NCI-H345 treated with DMSO at 0.1 percent for 48 hours (cell line): ENCODE results near the gene THADA.

Experiments
- DNase-seq: peaks from one replicate; lab custom pipeline; 2025; ENCODE audit not compliant: unreplicated experiment; lab: John Stamatoyannopoulos, UW

The THADA gene

GRCh38 chr2:43226955-43227829 is 368.6 kb downstream of the THADA start:
- peak; percentile 51 for DNase-seq

GRCh38 chr2:43226558-43226954 is 369.3 kb downstream of the THADA start, which contains the start of gene ZFP36L2:
Gene ZFP36L2, minus strand, starts transcription at chr2:43226606. Its CDS starts 291 bp downstream, at chr2:43226315.
- peak; percentile 80 for DNase-seq

GRCh38 chr2:43225788-43226557 is 369.9 kb downstream of the THADA start:
- DNase-seq, result no peak

GRCh38 chr2:43225093-43225787 is 370.6 kb downstream of the THADA start:
- no peak for DNase-seq

GRCh38 chr2:43224571-43225092 is 371.2 kb downstream of the THADA start:
- no peak for DNase-seq

- no peak for DNase-seq
Observed at GRCh38 chr2:43224131-43224570, 371.7 kb downstream of the THADA start.

GRCh38 chr2:43223521-43224001 is 372.3 kb downstream of the THADA start:
- no peak for DNase-seq

GRCh38 chr2:43222475-43223309 is 373.1 kb downstream of the THADA start:
- no peak for DNase-seq

GRCh38 chr2:43221763-43222474 is 373.9 kb downstream of the THADA start:
- no peak for DNase-seq

- DNase-seq, result no peak
Observed at GRCh38 chr2:43221124-43221762, 374.6 kb downstream of the THADA start.

- DNase-seq, result no peak
Observed at GRCh38 chr2:43220760-43221123, 375.1 kb downstream of the THADA start.

- no peak for DNase-seq
Observed at GRCh38 chr2:43220229-43220751, 375.5 kb downstream of the THADA start.

GRCh38 chr2:43219383-43220228 is 376.2 kb downstream of the THADA start:
- DNase-seq, result no peak

GRCh38 chr2:43218702-43219382 is 377.0 kb downstream of the THADA start:
- DNase-seq, result no peak

GRCh38 chr2:43218155-43218701 is 377.6 kb downstream of the THADA start:
- DNase-seq, result no peak

- DNase-seq, result no peak
Observed at GRCh38 chr2:43217228-43218154, 378.3 kb downstream of the THADA start.
